Activated T-cell treated with anti-CD3 and anti-CD28 coated beads, Interleukin-2, amount 50 U/mL, for 24 hours (primary cell): ENCODE measurements around the gene FAM53A.

Source experiments
- DNase-seq: peaks from one replicate; pipeline ENCODE4 v3.0.0-alpha.2; 2020
- H3K27ac Mint-ChIP-seq: 2 replicates; pipeline ENCODE4 v1.8.0; 2020; ENCODE audit warnings: mild to moderate bottlenecking, mixed read lengths
- H3K27me3 Mint-ChIP-seq: 2 replicates; pipeline ENCODE4 v1.8.0; 2020; ENCODE audit warnings: mixed read lengths
- H3K36me3 Mint-ChIP-seq: 2 replicates; pipeline ENCODE4 v1.8.0; 2020; ENCODE audit warnings: low read depth, mixed read lengths
- H3K4me1 Mint-ChIP-seq: 2 replicates; pipeline ENCODE4 v1.8.0; 2020; ENCODE audit warnings: low read depth, mixed read lengths
- H3K4me3 Mint-ChIP-seq: 2 replicates; pipeline ENCODE4 v1.8.0; 2020; ENCODE audit warnings: mild to moderate bottlenecking, moderate library complexity, mixed read lengths
- H3K9me3 Mint-ChIP-seq: 2 replicates; pipeline ENCODE4 v1.8.0; 2020; ENCODE audit warnings: mixed read lengths

FAM53A gene

GRCh38 chr4:1664141-1664540 lies 20.0 kb downstream of the FAM53A start:
- Mint-ChIP-seq H3K27me3 (no peaks in the 10 kb centered on the region), H3K4me1 (no peaks in the 10 kb centered on the region), H3K9me3 (no peaks in the 10 kb centered on the region), H3K27ac (no peak overlapping the region), H3K4me3 (no peak overlapping the region), H3K36me3 (no peaks in the 10 kb centered on the region)
- DNase-seq, result no peak

- no peak for DNase-seq
- H3K9me3 Mint-ChIP-seq, result no peaks in the 10 kb centered on the region
- no peak overlapping the region for H3K4me3 Mint-ChIP-seq
- no peaks in the 10 kb centered on the region for H3K27me3 Mint-ChIP-seq
- no peaks in the 10 kb centered on the region for H3K4me1 Mint-ChIP-seq
- H3K36me3 Mint-ChIP-seq, result no peaks in the 10 kb centered on the region
- no peak overlapping the region for H3K27ac Mint-ChIP-seq
These were observed 20.6 kb downstream of the FAM53A start for GRCh38 chr4:1663549-1663948.

- no peaks in the 10 kb centered on the region for H3K4me1 Mint-ChIP-seq
These were observed 22.4 kb downstream of the FAM53A start for GRCh38 chr4:1661695-1662094.

GRCh38 chr4:1660948-1661677 lies 23.0 kb downstream of the FAM53A start:
- Mint-ChIP-seq H3K4me1 (no peaks in the 10 kb centered on the region), H3K27me3 (no peaks in the 10 kb centered on the region), H3K4me3 (no peak overlapping the region), H3K36me3 (peaks cover 3% of the 10 kb centered on the region), H3K9me3 (no peaks in the 10 kb centered on the region), H3K27ac (no peak overlapping the region)
- DNase-seq, result no peak

More at GRCh38 chr4:1661695-1662094, 22.4 kb downstream of the FAM53A start:
- no peak overlapping the region for H3K4me3 Mint-ChIP-seq
- no peaks in the 10 kb centered on the region for H3K27me3 Mint-ChIP-seq
- H3K36me3 Mint-ChIP-seq, result peaks cover 3% of the 10 kb centered on the region
- DNase-seq, result no peak
- H3K27ac Mint-ChIP-seq, result no peak overlapping the region
- H3K9me3 Mint-ChIP-seq, result no peaks in the 10 kb centered on the region

GRCh38 chr4:1659104-1660043 lies 24.7 kb downstream of the FAM53A start:
- DNase-seq, result no peak
- peaks cover 3% of the 10 kb centered on the region for H3K36me3 Mint-ChIP-seq
- H3K9me3 Mint-ChIP-seq, result no peaks in the 10 kb centered on the region
- no peak overlapping the region for H3K4me3 Mint-ChIP-seq
- no peaks in the 10 kb centered on the region for H3K4me1 Mint-ChIP-seq
- no peak overlapping the region for H3K27ac Mint-ChIP-seq
- no peaks in the 10 kb centered on the region for H3K27me3 Mint-ChIP-seq

- no peak for DNase-seq
- no peak overlapping the region for H3K4me3 Mint-ChIP-seq
- peaks cover 3% of the 10 kb centered on the region for H3K36me3 Mint-ChIP-seq
- H3K27ac Mint-ChIP-seq, result no peak overlapping the region
- no peaks in the 10 kb centered on the region for H3K27me3 Mint-ChIP-seq
- no peaks in the 10 kb centered on the region for H3K9me3 Mint-ChIP-seq
- H3K4me1 Mint-ChIP-seq, result no peaks in the 10 kb centered on the region
These were observed 25.5 kb downstream of the FAM53A start for GRCh38 chr4:1658581-1658980.

GRCh38 chr4:1658146-1658545 lies 26.0 kb downstream of the FAM53A start:
- H3K9me3 Mint-ChIP-seq, result no peaks in the 10 kb centered on the region
- no peak for DNase-seq
- no peaks in the 10 kb centered on the region for H3K27me3 Mint-ChIP-seq
- H3K4me3 Mint-ChIP-seq, result no peak overlapping the region
- no peak overlapping the region for H3K27ac Mint-ChIP-seq
- H3K4me1 Mint-ChIP-seq, result no peaks in the 10 kb centered on the region
- H3K36me3 Mint-ChIP-seq, result peaks cover 3% of the 10 kb centered on the region

- Mint-ChIP-seq H3K4me3 (no peak overlapping the region), H3K4me1 (no peaks in the 10 kb centered on the region)
These were observed 27.1 kb downstream of the FAM53A start for GRCh38 chr4:1656986-1657385.

GRCh38 chr4:1656132-1656531 lies 28.0 kb downstream of the FAM53A start:
- Mint-ChIP-seq H3K9me3 (no peaks in the 10 kb centered on the region), H3K27me3 (no peaks in the 10 kb centered on the region), H3K36me3 (peaks cover 3% of the 10 kb centered on the region)

More at GRCh38 chr4:1656986-1657385, 27.1 kb downstream of the FAM53A start:
- no peak overlapping the region for H3K27ac Mint-ChIP-seq
- H3K9me3 Mint-ChIP-seq, result no peaks in the 10 kb centered on the region
- H3K36me3 Mint-ChIP-seq, result peaks cover 3% of the 10 kb centered on the region
- DNase-seq, result no peak
- H3K27me3 Mint-ChIP-seq, result no peaks in the 10 kb centered on the region

GRCh38 chr4:1655676-1656075 lies 28.4 kb downstream of the FAM53A start:
- no peak overlapping the region for H3K27ac Mint-ChIP-seq
- no peaks in the 10 kb centered on the region for H3K27me3 Mint-ChIP-seq
- H3K4me1 Mint-ChIP-seq, result no peaks in the 10 kb centered on the region
- H3K4me3 Mint-ChIP-seq, result no peak overlapping the region
- peaks cover 3% of the 10 kb centered on the region for H3K36me3 Mint-ChIP-seq
- DNase-seq, result no peak
- H3K9me3 Mint-ChIP-seq, result no peaks in the 10 kb centered on the region

More at GRCh38 chr4:1656132-1656531, 28.0 kb downstream of the FAM53A start:
- Mint-ChIP-seq H3K4me1 (no peaks in the 10 kb centered on the region), H3K27ac (no peak overlapping the region), H3K4me3 (no peak overlapping the region)
- no peak for DNase-seq

- DNase-seq, result no peak
- peaks cover 3% of the 10 kb centered on the region for H3K36me3 Mint-ChIP-seq
- H3K27ac Mint-ChIP-seq, result no peak overlapping the region
- H3K4me1 Mint-ChIP-seq, result no peaks in the 10 kb centered on the region
- H3K27me3 Mint-ChIP-seq, result no peaks in the 10 kb centered on the region
- H3K9me3 Mint-ChIP-seq, result no peaks in the 10 kb centered on the region
- H3K4me3 Mint-ChIP-seq, result no peak overlapping the region
These were observed 29.0 kb downstream of the FAM53A start for GRCh38 chr4:1655081-1655480.

GRCh38 chr4:1654216-1654955 lies 29.7 kb downstream of the FAM53A start:
- Mint-ChIP-seq H3K9me3 (no peaks in the 10 kb centered on the region), H3K27ac (no peak overlapping the region), H3K4me1 (no peaks in the 10 kb centered on the region), H3K27me3 (no peaks in the 10 kb centered on the region), H3K4me3 (no peak overlapping the region), H3K36me3 (peaks cover 3% of the 10 kb centered on the region)
- DNase-seq, result no peak

- Mint-ChIP-seq H3K27ac (no peak overlapping the region), H3K9me3 (no peaks in the 10 kb centered on the region), H3K27me3 (no peaks in the 10 kb centered on the region), H3K36me3 (peaks cover 3% of the 10 kb centered on the region), H3K4me1 (no peaks in the 10 kb centered on the region), H3K4me3 (no peak overlapping the region)
- DNase-seq, result no peak
These were observed 30.3 kb downstream of the FAM53A start for GRCh38 chr4:1653776-1654175.

- Mint-ChIP-seq H3K27me3 (no peaks in the 10 kb centered on the region), H3K4me3 (no peak overlapping the region), H3K36me3 (no peaks in the 10 kb centered on the region), H3K27ac (no peak overlapping the region), H3K4me1 (peaks cover 3% of the 10 kb centered on the region), H3K9me3 (no peaks in the 10 kb centered on the region)
- DNase-seq, result no peak
These were observed 32.0 kb downstream of the FAM53A start for GRCh38 chr4:1652088-1652487.
